Gastrocnemius medialis (tissue), 4 donors: Measurements from ENCODE around the gene IL16. TPM values are rescaled to one million over a fixed set of nuclear protein-coding genes. Genes with fewer than 3 reads are reported as not detected.

Experiments used
- ATAC-seq, 2 donors: fragments of 150-250 bp; one replicate each; pipeline ENCODE4 v1.9.1; 2016
- DNase-seq, 2 donors: peaks; one replicate each; pipeline ENCODE4 v3.0.0-alpha.2; 2019
- H3K27ac ChIP-seq, 4 donors: fragments of 200-600 bp; sonication (generic); 1 replicate in 1 of 4; 2 replicates in 3 of 4; pipeline ENCODE4 v1.5.1; 2016 to 2018; ENCODE audit warnings: mild to moderate bottlenecking in 2 of 4, moderate library complexity in 1 of 4
- H3K27me3 ChIP-seq, 3 donors: fragments of 200-600 bp; sonication (generic) in 2 of 3; 1 replicate in 1 of 3; 2 replicates in 2 of 3; pipeline versions ENCODE4 v1.5.1 to v1.6.0; 2016 to 2019; ENCODE audit warnings: mild to moderate bottlenecking in 1 of 3, moderate library complexity in 1 of 3
- H3K36me3 ChIP-seq, 2 donors: fragments of 200-600 bp; sonication (generic) in 1 of 2; one replicate each; pipeline ENCODE4 v1.5.1; 2017 to 2018
- H3K4me1 ChIP-seq, 2 donors: fragments of 200-600 bp; sonication (generic) in 1 of 2; one replicate each; pipeline ENCODE4 v1.5.1; 2016 to 2017; ENCODE audit warnings: mild to moderate bottlenecking in 2 of 2
- H3K4me3 ChIP-seq, 4 donors: fragments of 200-600 bp; sonication (generic) in 3 of 4; 1 replicate in 1 of 4; 2 replicates in 3 of 4; pipeline ENCODE4 v1.5.1; 2016 to 2019; ENCODE audit warnings: mild to moderate bottlenecking in 2 of 4
- H3K9me3 ChIP-seq, 3 donors: fragments of 200-600 bp; sonication (generic) in 2 of 3; 1 replicate in 1 of 3; 2 replicates in 2 of 3; pipeline ENCODE4 v1.5.1; 2016 to 2019
- CTCF ChIP-seq, 5 experiments: fragments of 450-650 bp in 3 of 5; fragments of 200-600 bp in 2 of 5; sonication (generic) in 2 of 5; IDR thresholded peaks in 4 of 5; conservative IDR thresholded peaks in 1 of 5; 1 replicate in 4 of 5; 2 replicates in 1 of 5; pipeline ENCODE4 v1.5.1; 2016 to 2019; ENCODE audit warnings: antibody characterized with exemption in 5 of 5, mild to moderate bottlenecking in 3 of 5, moderate library complexity in 3 of 5
- POLR2A ChIP-seq, 2 donors: fragments of 450-650 bp; IDR thresholded peaks; one replicate each; pipeline ENCODE4 v1.6.1; 2017; ENCODE audit warnings: antibody characterized with exemption in 2 of 2, mild to moderate bottlenecking in 2 of 2, moderate library complexity in 2 of 2
- in situ Hi-C, 4 donors: fragments of 200-750 bp; cut with MboI; loops; one replicate each; pipeline versions ENCODE4 v1.15.0 to v1.8.0; 2017; ENCODE audit warnings: low sequenced_read_pairs in 4 of 4
- intact Hi-C: fragments of 100-400 bp; cut with DNase I; formaldehyde crosslinking; loops from one replicate; pipeline ENCODE4 v1.15.1; 2023; ENCODE audit warnings: low total_unique reads
- total RNA-seq, 4 donors: library from RNA; depleted of rRNA; stranded (reverse); fragments of >200 nt; gene quantifications; one replicate each; pipeline versions ENCODE4 v1.1.0 to v1.2.3, GENCODE V29; 2016

Gene IL16
- total RNA-seq, 4 donors from 2014 or later: 3.3 to 4.5 (median 4.3) TPM

GRCh38 chr15:81281766-81282605 lies 85.3 kb downstream of the IL16 start:
- no peaks in the 10 kb centered on the region for H3K27me3 ChIP-seq
- TF ChIP-seq POLR2A (IDR thresholded peaks at IDR 0.05): no peak
- no peak for TF ChIP-seq CTCF (IDR thresholded peaks at IDR 0.05 in 4 of 5, conservative IDR thresholded peaks at IDR 0.05 in 1 of 5)
- no peak overlapping the region for H3K27ac ChIP-seq
- H3K4me1 ChIP-seq: peaks cover 0 to 5% of the 10 kb centered on the region in 2 donors
- intact Hi-C loops (no loop called here), in situ Hi-C loops (no loop called here)
- no peaks in the 10 kb centered on the region for H3K36me3 ChIP-seq
- DNase-seq: no peak
- no peak overlapping the region for H3K4me3 ChIP-seq
- no peaks in the 10 kb centered on the region for H3K9me3 ChIP-seq
- no peak for ATAC-seq

- Histone ChIP-seq H3K4me1 (peaks cover 0 to 5% of the 10 kb centered on the region in 2 donors), H3K36me3 (no peaks in the 10 kb centered on the region), H3K27me3 (no peaks in the 10 kb centered on the region), H3K27ac (no peak overlapping the region), H3K9me3 (no peaks in the 10 kb centered on the region), H3K4me3 (no peak overlapping the region)
- ATAC-seq: no peak
- DNase-seq: no peak
- intact Hi-C loops (no loop called here), in situ Hi-C loops (no loop called here)
- no peak for TF ChIP-seq POLR2A (IDR thresholded peaks at IDR 0.05)
- TF ChIP-seq CTCF (IDR thresholded peaks at IDR 0.05 in 4 of 5, conservative IDR thresholded peaks at IDR 0.05 in 1 of 5): no peak
Measured at GRCh38 chr15:81282606-81282895, 85.9 kb downstream of the IL16 start.

- ATAC-seq: no peak
- no peak for TF ChIP-seq CTCF (IDR thresholded peaks at IDR 0.05 in 4 of 5, conservative IDR thresholded peaks at IDR 0.05 in 1 of 5)
- no peak for TF ChIP-seq POLR2A (IDR thresholded peaks at IDR 0.05)
- intact Hi-C loops: no loop called here
Measured at GRCh38 chr15:81282911-81283310, 86.2 kb downstream of the IL16 start.

GRCh38 chr15:81284256-81285031 lies 87.8 kb downstream of the IL16 start:
- no peak for TF ChIP-seq CTCF (IDR thresholded peaks at IDR 0.05 in 4 of 5, conservative IDR thresholded peaks at IDR 0.05 in 1 of 5)
- no peak for TF ChIP-seq POLR2A (IDR thresholded peaks at IDR 0.05)
- peaks cover 0 to 5% of the 10 kb centered on the region in 2 donors for H3K4me1 ChIP-seq
- no peak for DNase-seq
- ATAC-seq: no peak
- no peak overlapping the region for H3K4me3 ChIP-seq
- no peaks in the 10 kb centered on the region for H3K27me3 ChIP-seq
- no peak overlapping the region for H3K27ac ChIP-seq
- no peaks in the 10 kb centered on the region for H3K36me3 ChIP-seq
- intact Hi-C loops (no loop called here), in situ Hi-C loops (no loop called here)
- H3K9me3 ChIP-seq: no peaks in the 10 kb centered on the region

More at GRCh38 chr15:81282911-81283310, 86.2 kb downstream of the IL16 start:
- H3K36me3 ChIP-seq: no peaks in the 10 kb centered on the region
- H3K4me3 ChIP-seq: no peak overlapping the region
- no peaks in the 10 kb centered on the region for H3K27me3 ChIP-seq
- in situ Hi-C loops: no loop called here
- no peak overlapping the region for H3K27ac ChIP-seq
- H3K9me3 ChIP-seq: no peaks in the 10 kb centered on the region
- peaks cover 0 to 5% of the 10 kb centered on the region in 2 donors for H3K4me1 ChIP-seq
- DNase-seq: no peak
